Fibroblast of villous mesenchyme (primary cell): Measurements from ENCODE around the gene IGFBP2. TPM values are rescaled to one million over a fixed set of nuclear protein-coding genes. Genes with fewer than 3 reads are reported as not detected.
"Not testable (repeated sequence)": the region's sequence is repeated elsewhere in the genome, so short reads cannot be mapped to it uniquely, and the experiment has no call there.

Experiments used
- DNase-seq: peaks from one replicate; pipeline ENCODE4 v3.0.0-alpha.2; 2010; ENCODE audit warnings: low read depth
- H3K4me3 ChIP-seq: 2 replicates; pipeline ENCODE4 v1.5.1; 2011; ENCODE audit warnings: low read depth, mild to moderate bottlenecking, low read length
- CTCF ChIP-seq: IDR thresholded peaks from 2 replicates; pipeline ENCODE4 v1.5.1; 2012; ENCODE audit warnings: low read depth, mild to moderate bottlenecking, low read length; ENCODE audit not compliant: insufficient read depth
- total RNA-seq: library from RNA; depleted of rRNA; stranded (reverse); fragments of >200 nt; gene quantifications from 2 replicates; pipeline ENCODE4 v1.2.3, GENCODE V29; 2012

The IGFBP2 gene
- total RNA-seq, 1 donor = 15.5 TPM

- no peak overlapping the region for H3K4me3 ChIP-seq
- DNase-seq = peak; percentile 87
- TF ChIP-seq CTCF = no peak
Observed at GRCh38 chr2:216590780-216591179, 42.4 kb upstream of the IGFBP2 start.

- TF ChIP-seq CTCF = no peak
- H3K4me3 ChIP-seq = no peak overlapping the region
- no peak for DNase-seq
Observed at GRCh38 chr2:216591480-216591879, 41.7 kb upstream of the IGFBP2 start.

- TF ChIP-seq CTCF = no peak
- DNase-seq = peak; percentile 7
- H3K4me3 ChIP-seq = no peak overlapping the region
Observed at GRCh38 chr2:216594081-216594480, 39.1 kb upstream of the IGFBP2 start.

GRCh38 chr2:216596236-216596979 is 36.8 kb upstream of the IGFBP2 start:
- peak; percentile 94 for DNase-seq
- TF ChIP-seq CTCF = no peak
- no peak overlapping the region for H3K4me3 ChIP-seq

- H3K4me3 ChIP-seq = no peak overlapping the region
- DNase-seq = peak; percentile 22
Observed at GRCh38 chr2:216596980-216597509, 36.2 kb upstream of the IGFBP2 start.

GRCh38 chr2:216597825-216598224 is 35.4 kb upstream of the IGFBP2 start:
- H3K4me3 ChIP-seq, DNase-seq: not testable (repeated sequence)

More at GRCh38 chr2:216596980-216597509, 36.2 kb upstream of the IGFBP2 start:
- no peak for TF ChIP-seq CTCF

- H3K4me3 ChIP-seq = no peak overlapping the region
- no peak for DNase-seq
- TF ChIP-seq CTCF = no peak
Observed at GRCh38 chr2:216601632-216602409, 31.4 kb upstream of the IGFBP2 start.
